Measurements from ENCODE around the gene VAC14.

GRCh38 chr16:70676675-70677498 is 124.1 kb downstream of the VAC14 start:
- TF ChIP-seq ETS1 (IDR thresholded peaks at IDR 0.05) (no peak), CTCF (conservative IDR thresholded peaks at IDR 0.05; ENCODE audit: low read depth in 2 of 2) (no peak), POLR2AphosphoS5 (IDR thresholded peaks at IDR 0.05; ENCODE audit: low read depth) (no peak)

All from GM23338 (cell line).